Breast epithelium (tissue), 3 donors: ENCODE data around the gene SREK1IP1.

Source experiments
- POLR2A ChIP-seq: fragments of 450-650 bp; IDR thresholded peaks from one replicate; pipeline ENCODE4 v1.6.1; 2016; ENCODE audit warnings: antibody characterized with exemption, mild to moderate bottlenecking, moderate library complexity
- POLR2AphosphoS5 ChIP-seq, 3 donors: sonication (generic); formaldehyde crosslinking; IDR thresholded peaks; one replicate each; pipeline ENCODE4 v1.6.1; 2017; ENCODE audit warnings: antibody characterized with exemption in 3 of 3

GRCh38 chr5:64680289-64680688 is 88.2 kb downstream of the SREK1IP1 start:
- TF ChIP-seq POLR2AphosphoS5 (IDR thresholded peaks at IDR 0.05) (no peak), POLR2A (no peak)
